OCI-LY1 (cell line): ENCODE results near the gene TEX26.

ENCODE experiments used
- CTCF ChIP-seq: fragments of 200-600 bp; sonication (generic), shearing (Covaris generic); IDR thresholded peaks from 2 replicates; pipeline ENCODE4 v1.5.1; 2017; ENCODE audit warnings: mild to moderate bottlenecking, antibody characterized with exemption, low read length, moderate library complexity, mixed read lengths
- EZH2 ChIP-seq: fragments of 200-600 bp; sonication (generic), shearing (Covaris generic); IDR thresholded peaks from 2 replicates; pipeline ENCODE4 v1.8.0; 2017; ENCODE audit warnings: borderline replicate concordance, mixed run types, mild to moderate bottlenecking, antibody characterized with exemption, low read length, moderate library complexity, mixed read lengths

DNA sequence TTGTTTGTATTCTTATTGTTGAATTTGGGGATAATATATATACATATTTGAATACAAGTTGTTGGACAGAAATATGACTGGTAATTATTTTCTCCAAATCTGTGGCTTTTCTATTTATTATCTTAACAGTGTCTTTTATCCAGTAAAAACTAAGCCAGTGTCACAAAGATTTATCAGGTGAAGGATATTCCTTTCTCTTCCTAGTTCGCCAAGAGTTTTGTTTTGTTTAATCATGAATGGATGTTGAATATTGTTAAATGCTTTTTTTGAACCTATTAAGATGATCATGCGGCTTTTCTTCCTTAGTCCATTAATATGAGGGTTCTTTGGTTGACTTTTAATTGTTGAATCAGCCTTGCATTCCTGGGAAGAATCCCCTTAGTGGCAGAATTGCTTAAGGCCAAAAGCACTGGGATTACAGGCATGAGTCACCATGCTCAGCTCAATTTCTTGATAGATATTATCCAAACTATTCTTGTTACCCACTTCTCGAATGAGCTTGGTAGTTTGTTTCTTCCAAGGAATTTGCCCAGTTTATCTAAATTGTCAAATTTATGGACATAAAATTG lies 53.3 kb downstream of the TEX26 start:
- TF ChIP-seq CTCF (no peak), EZH2 (no peak)
